GM08714 (cell line): Measurements from ENCODE around the gene PTPRE.

ENCODE experiments used
- H3K4me3 ChIP-seq: fragments of 200-500 bp; sonication (Bioruptor generic); 2 replicates; pipeline ENCODE4 v1.5.1; 2014; ENCODE audit warnings: mild to moderate bottlenecking, low read length, inconsistent platforms
- ZNF274 ChIP-seq: IDR thresholded peaks from 2 replicates; pipeline ENCODE4 v1.6.1; 2012; ENCODE audit warnings: mild to moderate bottlenecking, low read depth, low read length

Gene PTPRE

DNA sequence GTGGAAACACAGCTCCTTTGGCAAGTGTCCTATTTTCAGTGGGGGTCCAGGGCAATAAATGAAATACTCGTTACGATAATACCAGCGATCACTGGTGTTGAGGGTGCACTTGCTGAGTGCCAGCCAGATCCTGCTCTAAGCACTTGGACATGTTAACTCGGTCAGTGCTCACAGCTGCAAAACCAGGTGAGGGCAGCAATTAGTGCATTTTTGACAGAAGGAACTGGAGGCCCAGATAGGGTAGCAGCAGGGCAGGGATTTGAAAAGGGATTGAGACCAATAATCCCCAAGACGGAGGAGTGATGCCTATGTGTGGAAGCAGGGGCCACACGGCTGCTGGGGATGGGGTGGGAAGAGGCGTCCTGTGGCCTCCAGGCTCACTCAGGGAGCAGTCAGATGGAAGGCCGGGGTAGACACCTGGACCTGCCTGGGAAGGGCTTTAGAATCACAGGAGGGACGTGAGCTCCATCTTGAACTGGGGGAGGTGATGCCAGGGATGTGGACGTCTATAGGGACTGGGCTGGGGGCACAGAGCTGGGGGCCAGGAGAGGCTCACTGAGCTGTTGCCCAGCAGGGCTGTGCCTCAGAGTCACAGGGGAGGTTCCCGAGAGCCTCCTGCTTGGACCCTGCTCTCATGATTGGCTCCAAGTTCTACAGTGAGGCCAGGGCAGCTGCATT, 14.3 kb downstream of the PTPRE start:
- no peak for TF ChIP-seq ZNF274
- no peak overlapping the region for H3K4me3 ChIP-seq

DNA sequence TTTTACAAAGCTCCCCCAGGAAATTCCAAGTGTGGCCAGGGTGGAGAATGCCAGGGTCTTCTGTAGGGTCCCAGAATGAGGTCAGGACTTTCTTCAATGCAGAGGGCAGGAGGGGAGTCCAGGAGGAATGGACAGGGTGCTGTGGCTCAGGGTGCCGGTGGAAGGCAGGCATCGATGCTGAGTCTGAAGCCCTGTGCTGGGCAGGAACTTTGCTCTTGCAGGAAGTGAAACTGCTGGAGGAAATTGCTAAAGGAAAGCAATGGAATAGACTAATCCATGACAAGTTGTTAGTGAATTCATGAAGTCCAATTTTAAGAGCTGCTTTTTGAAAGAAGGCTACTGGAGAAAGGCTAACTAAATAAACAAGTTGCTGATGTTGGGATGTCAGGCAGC, 14.8 kb downstream of the PTPRE start:
- no peak for TF ChIP-seq ZNF274

DNA sequence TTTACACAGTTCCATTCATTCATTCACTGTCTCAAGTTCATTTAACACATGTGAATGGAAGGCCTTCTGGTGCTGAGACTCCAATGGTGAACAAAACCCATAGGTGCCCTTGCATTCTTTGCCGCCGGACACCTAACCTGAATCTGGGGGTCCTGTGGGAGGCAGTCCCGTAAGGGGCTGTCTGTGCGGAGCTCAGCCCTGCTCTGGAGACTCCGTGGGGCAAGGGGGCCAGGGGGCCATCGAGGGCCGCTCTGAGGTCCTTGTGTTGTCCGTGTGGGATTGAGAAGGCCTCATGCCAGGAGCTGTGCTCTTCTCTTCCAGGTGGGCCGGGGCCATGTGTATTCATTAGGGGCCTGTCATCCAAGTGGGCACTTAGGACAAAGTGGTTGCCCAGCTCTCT, 15.3 kb downstream of the PTPRE start:
- TF ChIP-seq ZNF274 = no peak
- H3K4me3 ChIP-seq = no peak overlapping the region

More for the DNA sequence above, 14.8 kb downstream of the PTPRE start:
- no peak overlapping the region for H3K4me3 ChIP-seq

DNA sequence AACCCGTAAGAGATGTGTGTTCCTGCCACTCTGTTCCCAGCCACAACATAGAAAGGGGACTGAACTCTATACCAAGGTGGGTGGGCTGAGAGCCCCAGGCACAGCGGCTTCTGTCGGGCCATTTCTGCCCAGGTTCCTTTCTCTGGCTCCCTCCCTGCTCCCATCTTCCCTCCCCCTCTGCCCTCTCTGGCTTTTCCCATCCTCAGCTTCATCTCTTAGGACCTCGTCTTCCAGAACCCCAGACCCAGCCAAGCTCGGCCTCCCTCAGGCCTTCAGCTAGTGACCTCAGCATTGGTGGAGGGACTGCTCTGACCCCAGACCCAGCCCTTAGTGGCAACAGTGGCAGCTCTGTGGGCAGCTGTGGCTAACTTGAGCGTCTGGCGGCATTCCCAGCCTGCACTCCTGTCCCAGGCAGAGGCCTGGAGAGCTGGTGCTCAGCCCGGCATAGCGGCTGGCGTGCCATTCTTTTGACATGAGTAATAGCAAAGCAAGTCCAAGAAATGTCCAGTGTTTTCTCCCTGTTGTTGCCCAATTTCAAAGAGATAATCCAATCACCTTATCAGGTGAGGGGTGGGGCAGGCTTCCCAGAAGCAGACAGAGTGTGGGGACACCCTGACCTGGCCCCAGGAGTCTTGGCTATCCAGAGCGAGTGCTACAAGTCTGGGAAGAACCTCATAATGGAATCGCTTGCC, 15.9 kb downstream of the PTPRE start:
- TF ChIP-seq ZNF274 = no peak
- no peak overlapping the region for H3K4me3 ChIP-seq

DNA sequence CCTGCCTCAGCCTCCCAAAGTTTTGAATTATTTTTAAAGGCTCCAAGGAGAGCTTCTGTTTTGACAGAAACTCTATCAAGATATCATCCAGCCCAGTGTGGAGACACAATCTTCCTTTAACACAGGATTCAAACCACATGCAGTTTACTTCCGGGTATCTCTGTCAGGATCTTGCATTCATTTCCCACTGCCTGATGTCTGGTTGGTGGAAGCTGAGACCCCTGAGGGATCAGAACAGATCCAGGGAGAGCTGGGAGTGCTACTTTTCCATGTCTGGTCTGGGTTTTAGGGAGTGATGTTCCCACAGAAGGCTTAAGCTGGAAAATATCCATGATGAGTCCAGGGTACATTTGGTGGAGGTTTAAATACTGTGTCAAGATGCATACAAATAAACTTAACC, 16.7 kb downstream of the PTPRE start:
- no peak for TF ChIP-seq ZNF274
- no peak overlapping the region for H3K4me3 ChIP-seq

DNA sequence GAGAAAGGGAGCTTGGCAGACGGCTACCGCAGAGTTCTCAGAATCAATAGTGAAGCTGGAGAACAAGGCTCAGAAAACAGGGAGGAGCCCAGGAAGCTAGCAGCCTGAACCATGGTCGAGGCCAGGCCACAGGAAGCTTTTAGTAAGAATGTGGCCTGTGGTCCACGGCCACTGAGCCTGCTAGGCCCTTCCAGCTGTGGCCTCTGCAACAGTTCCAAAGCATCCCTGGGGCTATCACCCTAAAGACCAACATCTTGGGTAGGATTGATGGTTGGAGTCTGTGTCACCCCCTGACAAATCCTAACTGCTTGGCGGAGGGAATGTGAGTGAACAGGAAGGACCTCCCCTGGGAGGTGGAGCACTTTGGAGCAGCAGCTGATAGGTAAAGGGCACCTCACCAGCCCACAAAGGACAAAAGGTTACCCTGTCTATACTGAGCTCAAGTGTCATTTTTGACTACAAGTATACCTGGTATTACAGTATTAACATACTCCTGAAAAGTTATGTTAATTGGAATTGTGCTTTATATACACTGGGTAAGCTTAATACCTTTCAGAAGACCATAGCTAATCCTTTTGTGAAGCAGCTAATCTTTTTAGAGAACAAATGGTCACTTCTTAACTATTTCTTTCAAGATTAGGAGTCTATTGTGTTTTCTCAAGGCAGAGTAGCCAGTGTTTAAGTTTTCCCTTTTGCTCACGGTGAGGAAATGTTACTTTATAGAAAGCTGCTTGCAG, 18.7 kb downstream of the PTPRE start:
- no peak for TF ChIP-seq ZNF274

DNA sequence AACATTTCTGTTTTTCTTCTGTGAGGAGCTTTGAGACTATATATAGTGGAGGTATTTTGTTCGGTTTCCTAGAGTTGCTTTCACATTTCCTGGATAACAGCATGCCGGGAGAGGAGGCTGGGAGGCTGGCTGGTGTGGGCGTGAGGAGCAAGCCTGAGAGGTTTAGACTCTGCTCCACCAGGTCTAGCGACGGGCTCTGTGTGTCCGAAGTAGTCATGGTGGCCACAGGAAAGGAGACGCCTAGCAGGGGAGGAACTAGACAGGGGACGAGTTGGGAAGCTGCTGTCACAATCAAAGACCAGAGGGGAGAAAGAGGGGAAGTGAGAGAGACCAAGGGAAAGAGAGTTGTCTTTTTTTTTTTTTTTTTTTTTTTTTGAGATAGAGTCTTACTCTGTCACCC, 19.6 kb downstream of the PTPRE start:
- no peak for TF ChIP-seq ZNF274

More for the DNA sequence above, 18.7 kb downstream of the PTPRE start:
- H3K4me3 ChIP-seq = no peak overlapping the region

DNA sequence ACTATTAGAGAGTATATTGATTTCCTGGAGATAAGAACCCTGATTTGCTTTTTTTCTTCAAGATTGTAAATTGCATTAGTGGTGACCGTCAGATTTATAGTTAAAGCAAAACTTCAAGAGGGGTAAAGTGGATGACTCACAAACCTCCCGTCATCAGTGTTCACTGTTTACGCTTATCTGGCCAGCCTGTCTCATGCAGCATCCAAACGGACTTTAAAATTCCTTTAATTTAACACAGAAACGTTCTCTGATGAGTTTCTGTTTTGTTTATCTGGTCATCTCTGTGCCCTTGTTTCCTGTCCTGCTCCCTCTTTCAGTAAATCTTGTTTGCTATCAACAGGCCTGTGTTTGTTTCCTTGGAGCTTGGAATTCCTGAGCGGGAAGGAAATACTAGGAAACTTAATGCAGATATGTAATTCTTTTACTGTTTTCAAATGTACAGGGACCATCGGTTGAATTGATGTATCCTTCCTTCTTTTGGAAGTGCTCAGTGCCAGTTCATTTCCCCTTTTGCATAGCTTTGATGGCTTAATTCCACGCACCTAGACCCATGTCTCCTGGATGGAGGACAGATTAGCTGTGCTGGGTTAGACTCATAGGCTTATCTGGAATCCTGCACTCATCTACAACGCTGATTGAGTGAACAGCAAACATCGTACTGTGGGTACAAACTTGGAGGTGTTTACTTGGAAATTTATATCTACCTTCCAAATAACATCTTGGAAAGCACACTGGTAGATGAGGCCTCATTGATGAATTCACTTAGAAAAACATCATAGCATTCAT, 21.3 kb downstream of the PTPRE start:
- no peak overlapping the region for H3K4me3 ChIP-seq
- no peak for TF ChIP-seq ZNF274

More for the DNA sequence above, 19.6 kb downstream of the PTPRE start:
- no peak overlapping the region for H3K4me3 ChIP-seq

DNA sequence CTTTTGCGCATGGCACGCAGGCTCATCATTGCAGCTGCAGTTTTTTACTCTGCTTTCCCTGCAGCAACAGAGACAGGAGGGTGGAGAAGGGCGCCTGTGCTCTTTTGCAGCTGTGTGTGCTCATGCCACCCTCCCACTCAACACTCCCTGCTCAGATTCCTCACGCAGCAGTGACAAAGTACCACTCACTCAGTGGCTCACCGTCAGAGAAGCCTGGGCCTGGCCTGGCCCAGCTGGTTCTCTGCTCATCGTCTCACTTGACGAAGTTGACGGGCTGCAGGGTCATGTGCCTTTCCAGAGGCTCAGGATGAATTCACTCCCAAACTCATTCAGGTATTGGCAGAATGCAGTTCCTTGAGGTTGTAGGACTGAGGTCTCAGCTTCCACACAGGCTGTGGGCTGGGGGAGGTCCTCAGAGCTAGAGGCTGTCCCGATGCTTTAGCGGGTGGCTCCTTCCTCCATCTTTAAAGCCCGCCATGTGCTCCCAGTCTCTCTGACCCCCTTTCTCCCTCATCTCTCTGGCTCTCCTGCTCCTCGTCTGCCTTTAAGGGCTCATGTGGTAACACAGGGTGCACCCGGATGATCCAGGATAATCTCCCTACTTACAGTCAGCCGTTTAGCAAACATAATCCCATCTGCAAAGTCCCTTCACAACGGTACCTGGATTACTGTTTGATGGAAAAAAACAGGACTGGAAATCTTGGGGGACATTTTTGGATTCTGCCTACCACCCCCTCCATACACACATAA, 25.8 kb downstream of the PTPRE start:
- TF ChIP-seq ZNF274 = no peak
- no peak overlapping the region for H3K4me3 ChIP-seq

DNA sequence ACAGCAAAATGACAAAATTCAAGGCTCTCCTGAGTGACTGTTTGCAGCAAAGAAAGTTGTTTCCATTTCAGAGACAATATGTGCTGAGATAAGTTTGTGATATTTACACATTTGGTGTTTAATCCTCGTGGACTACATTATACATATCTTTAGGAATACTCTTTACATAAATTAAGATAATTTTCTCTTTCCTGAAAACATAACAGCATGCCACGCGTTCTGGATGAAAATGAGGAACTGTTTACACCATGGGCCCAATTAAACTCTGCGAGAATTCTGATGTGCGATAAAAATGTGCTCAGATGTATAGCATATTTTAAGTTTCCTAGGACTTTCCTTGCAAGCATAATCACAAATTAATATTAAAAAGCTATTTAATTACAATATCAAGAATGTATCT, 26.4 kb downstream of the PTPRE start:
- H3K4me3 ChIP-seq = no peak overlapping the region
- no peak for TF ChIP-seq ZNF274

DNA sequence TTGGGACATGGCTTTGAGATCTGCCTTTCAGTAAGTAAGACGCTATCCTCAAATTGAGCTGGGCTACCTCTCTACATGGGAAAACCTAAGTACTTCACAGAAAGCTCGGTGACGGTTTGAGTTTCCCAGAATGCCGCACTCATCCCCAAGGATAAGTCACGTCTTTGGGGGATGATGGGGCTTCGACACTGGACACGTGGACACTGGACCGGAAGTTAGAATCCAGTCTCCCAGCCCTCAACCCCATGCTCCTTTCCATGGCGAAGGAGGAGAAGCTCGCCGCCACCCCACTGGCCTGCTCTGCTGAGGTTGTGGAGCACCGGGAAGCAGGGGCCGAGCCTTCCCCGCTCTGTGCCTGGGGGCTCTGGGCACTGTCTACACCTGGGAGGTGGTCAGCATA, 27.5 kb downstream of the PTPRE start:
- H3K4me3 ChIP-seq = no peak overlapping the region
- no peak for TF ChIP-seq ZNF274

DNA sequence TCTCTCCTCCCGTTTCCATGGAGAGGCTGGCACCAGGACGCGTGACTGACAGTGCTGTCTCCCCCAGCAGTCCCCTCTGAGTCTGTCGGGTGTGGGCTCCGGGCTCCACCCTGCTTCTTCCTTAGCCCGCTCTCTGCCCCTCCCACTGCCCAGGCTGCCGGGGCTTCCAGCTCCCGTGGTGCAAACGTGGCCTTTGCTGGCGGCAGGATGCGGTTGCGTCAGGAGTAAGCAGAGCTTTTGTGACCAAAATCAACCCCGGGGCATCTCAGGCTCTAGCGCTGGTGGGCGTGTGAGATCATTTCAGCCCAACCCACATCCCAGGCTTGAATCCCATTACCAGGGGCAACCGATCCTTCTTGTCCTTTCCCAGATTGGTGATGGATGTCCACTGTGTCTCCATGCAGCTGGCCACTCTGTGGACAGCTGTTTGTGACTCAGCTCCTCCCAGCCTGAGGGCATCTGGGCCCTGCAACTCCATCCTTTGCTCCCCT, 28.2 kb downstream of the PTPRE start:
- H3K4me3 ChIP-seq = no peak overlapping the region
- TF ChIP-seq ZNF274 = no peak

DNA sequence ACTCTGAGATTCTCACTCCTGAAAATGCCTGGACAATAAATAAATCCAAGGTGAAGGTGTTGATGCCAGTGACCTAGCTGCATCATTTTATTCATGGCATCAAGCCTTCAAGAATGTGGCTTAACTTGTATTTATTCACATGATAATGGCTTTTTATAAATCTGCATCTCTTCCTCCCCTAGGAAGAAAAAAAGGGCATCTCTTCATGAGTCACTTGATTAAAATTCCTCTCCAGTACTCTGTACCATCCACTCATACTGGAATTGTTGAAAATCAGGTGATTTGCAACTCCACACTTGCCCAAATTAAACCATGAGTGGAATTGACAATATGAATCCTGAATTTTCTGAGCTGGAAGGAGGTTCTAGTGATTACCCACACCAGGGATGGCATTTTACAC, 30.2 kb downstream of the PTPRE start:
- H3K4me3 ChIP-seq = no peak overlapping the region
- TF ChIP-seq ZNF274 = no peak

DNA sequence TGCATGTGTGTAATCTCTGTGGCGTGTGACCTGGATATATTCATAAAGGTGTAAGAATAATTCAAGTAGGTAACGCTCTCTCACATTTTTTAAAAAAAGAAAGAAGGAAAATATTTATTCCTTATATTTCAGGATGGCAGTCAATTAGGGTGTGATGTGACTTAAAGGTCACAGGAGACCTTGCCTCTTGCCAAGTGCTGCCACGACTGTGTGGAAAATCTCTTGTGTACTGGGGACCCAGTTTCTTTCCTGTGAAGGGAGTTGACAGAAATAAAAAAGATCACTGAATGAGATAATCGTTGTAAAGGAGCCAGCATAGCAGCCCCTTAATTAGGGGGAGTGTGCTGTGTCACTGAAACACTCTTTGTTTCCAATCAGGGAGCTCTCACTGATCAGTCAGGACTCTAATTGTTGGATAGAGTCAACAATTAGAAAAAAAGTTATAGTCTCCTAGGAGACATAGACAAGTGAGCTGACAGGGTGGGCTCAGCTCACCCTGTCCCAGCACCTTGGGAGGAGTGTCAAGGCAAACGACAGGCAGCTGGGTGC, 31.1 kb downstream of the PTPRE start:
- no peak for TF ChIP-seq ZNF274
- H3K4me3 ChIP-seq = no peak overlapping the region
